GM23338 (cell line): ENCODE measurements around the gene PPARD. TPM values are rescaled to one million over a fixed set of nuclear protein-coding genes. Genes with fewer than 3 reads are reported as not detected.

ENCODE experiments used
- ATAC-seq: fragments of 200-7000 bp; cut with Tn5 transposase; 3 replicates; pipeline ENCODE4 v1.9.1; 2020
- DNase-seq: peaks from one replicate; pipeline ENCODE4 v3.0.0-alpha.2; 2015; ENCODE audit warnings: low spot score
- H2AFZ ChIP-seq: fragments of 200-600 bp; sonication (generic); 2 replicates; pipeline ENCODE4 v1.8.0; 2016; ENCODE audit warnings: antibody characterized with exemption, mild to moderate bottlenecking, moderate library complexity
- H3F3A ChIP-seq: fragments of 200-600 bp; sonication (generic); replicated peaks from 2 replicates; pipeline ENCODE4 v1.8.0; 2017; ENCODE audit warnings: antibody characterized with exemption, mixed run types, low read depth
- H3K27ac ChIP-seq: fragments of 200-600 bp; sonication (generic); 2 replicates; pipeline ENCODE4 v1.6.1; 2016; ENCODE audit warnings: low read depth
- H3K27me3 ChIP-seq: fragments of 200-600 bp; sonication (generic); 2 replicates; pipeline ENCODE4 v1.8.0; 2016; ENCODE audit warnings: mild to moderate bottlenecking, mixed run types, moderate library complexity; ENCODE audit not compliant: insufficient read depth
- H3K36me3 ChIP-seq: fragments of 200-600 bp; sonication (generic); 2 replicates; pipeline ENCODE4 v1.8.0; 2016; ENCODE audit warnings: mild to moderate bottlenecking; ENCODE audit not compliant: insufficient read depth
- H3K4me1 ChIP-seq: fragments of 200-600 bp; sonication (generic); 2 replicates; pipeline ENCODE4 v1.8.0; 2016; ENCODE audit warnings: mild to moderate bottlenecking, moderate library complexity; ENCODE audit not compliant: insufficient read depth
- H3K4me2 ChIP-seq: fragments of 200-600 bp; sonication (generic); 2 replicates; pipeline ENCODE4 v1.7.1; 2017; ENCODE audit warnings: mixed run types
- H3K4me3 ChIP-seq: fragments of 200-600 bp; sonication (generic); 2 replicates; pipeline ENCODE4 v1.6.1; 2016; ENCODE audit warnings: mixed run types
- H3K79me2 ChIP-seq: fragments of 200-600 bp; sonication (generic); replicated peaks from 2 replicates; pipeline ENCODE4 v1.8.0; 2017; ENCODE audit warnings: mild to moderate bottlenecking; ENCODE audit not compliant: insufficient read depth
- H3K9me2 ChIP-seq: fragments of 200-600 bp; sonication (generic); 2 replicates; pipeline ENCODE4 v1.8.0; 2017; ENCODE audit not compliant: insufficient read depth
- H4K20me1 ChIP-seq: fragments of 200-600 bp; sonication (generic); replicated peaks from 2 replicates; pipeline ENCODE4 v1.8.0; 2017; ENCODE audit warnings: mild to moderate bottlenecking; ENCODE audit not compliant: insufficient read depth
- H3K27ac Mint-ChIP-seq: 2 replicates; pipeline ENCODE4 v1.8.0; 2020; ENCODE audit warnings: inconsistent platforms, mild to moderate bottlenecking, moderate library complexity, mixed read lengths
- H3K27me3 Mint-ChIP-seq: 3 replicates; pipeline ENCODE4 v1.8.0; 2022; ENCODE audit warnings: low read depth, mild to moderate bottlenecking, moderate library complexity, mixed read lengths, inconsistent platforms; ENCODE audit not compliant: insufficient read depth, poor library complexity
- H3K36me3 Mint-ChIP-seq: 3 replicates; pipeline ENCODE4 v1.8.0; 2021; ENCODE audit warnings: low read depth, mild to moderate bottlenecking, inconsistent platforms, moderate library complexity, mixed read lengths
- H3K4me1 Mint-ChIP-seq: 3 replicates; pipeline ENCODE4 v1.8.0; 2020; ENCODE audit warnings: mild to moderate bottlenecking, inconsistent platforms, mixed read lengths
- H3K4me3 Mint-ChIP-seq: 3 replicates; pipeline ENCODE4 v1.8.0; 2021; ENCODE audit warnings: moderate library complexity, mild to moderate bottlenecking, inconsistent platforms, mixed read lengths
- H3K9me3 Mint-ChIP-seq: 3 replicates; pipeline ENCODE4 v1.8.0; 2020; ENCODE audit warnings: moderate library complexity, mild to moderate bottlenecking, inconsistent platforms, mixed read lengths
- CREB1 ChIP-seq: fragments of 250-450 bp; sonication (Bioruptor Pico); IDR thresholded peaks from 2 replicates; pipeline ENCODE4 v1.5.0; 2020; ENCODE audit warnings: low read depth, mild to moderate bottlenecking, moderate library complexity
- CTCF ChIP-seq, 2 experiments: fragments of 200-600 bp in 1 of 2; sonication (generic) in 1 of 2; conservative IDR thresholded peaks; 2 replicates each; pipeline versions ENCODE4 v1.5.1 to v1.6.1; 2016 to 2017; ENCODE audit warnings: antibody characterized with exemption in 2 of 2, low read depth in 2 of 2, mild to moderate bottlenecking in 2 of 2, moderate library complexity in 1 of 2
- ETS1 ChIP-seq: IDR thresholded peaks from 2 replicates; pipeline ENCODE4 v1.6.1; 2016; ENCODE audit warnings: antibody characterized with exemption
- EZH2 ChIP-seq: fragments of 200-600 bp; sonication (generic); IDR thresholded peaks from one replicate; pipeline ENCODE4 v1.8.0; 2017; ENCODE audit warnings: antibody characterized with exemption, mild to moderate bottlenecking, low read depth; ENCODE audit not compliant: unreplicated experiment
- EZH2phosphoT487 ChIP-seq: fragments of 200-600 bp; sonication (generic); IDR thresholded peaks from one replicate; pipeline ENCODE4 v1.8.1; 2018; ENCODE audit warnings: antibody characterized with exemption; ENCODE audit not compliant: unreplicated experiment
- JUNB ChIP-seq: IDR thresholded peaks from one replicate; pipeline ENCODE4 v1.6.1; 2016; ENCODE audit warnings: antibody characterized with exemption; ENCODE audit not compliant: unreplicated experiment
- NANOG ChIP-seq: IDR thresholded peaks from 2 replicates; pipeline ENCODE4 v1.6.1; 2016; ENCODE audit warnings: antibody characterized with exemption, borderline replicate concordance
- POLR2AphosphoS5 ChIP-seq: IDR thresholded peaks from 2 replicates; pipeline ENCODE4 v1.6.1; 2016; ENCODE audit warnings: antibody characterized with exemption, low read depth
- REST ChIP-seq: IDR thresholded peaks from one replicate; pipeline ENCODE4 v1.6.1; 2018; ENCODE audit warnings: antibody characterized with exemption; ENCODE audit not compliant: unreplicated experiment
- STAT1 ChIP-seq: IDR thresholded peaks from one replicate; pipeline ENCODE4 v1.6.1; 2016; ENCODE audit warnings: antibody characterized with exemption; ENCODE audit not compliant: unreplicated experiment
- ZNF114 ChIP-seq: fragments of 250-450 bp; sonication (Bioruptor Pico); IDR thresholded peaks from 2 replicates; pipeline ENCODE4 v1.5.0; 2020; ENCODE audit warnings: mild to moderate bottlenecking, moderate library complexity
- ZNF331 ChIP-seq: fragments of 250-450 bp; sonication (Bioruptor Pico); IDR thresholded peaks from 2 replicates; pipeline ENCODE4 v1.5.0; 2020; ENCODE audit warnings: low read depth, mild to moderate bottlenecking, moderate library complexity
- ZNF462 ChIP-seq: fragments of 250-450 bp; sonication (Bioruptor Pico); IDR thresholded peaks from 2 replicates; pipeline ENCODE4 v1.5.0; 2020; ENCODE audit warnings: mild to moderate bottlenecking, moderate library complexity
- polyA plus RNA-seq: library from polyadenylated mRNA; unstranded; fragments of >200 nt; fragmentation: Nextera tagmentation; extraction: Ambion mirVana; gene quantifications from 2 replicates; pipeline ENCODE4 v1.2.1, GENCODE V29; 2016
- total RNA-seq: library from RNA; depleted of rRNA; stranded (reverse); fragments of >200 nt; shearing (Covaris generic); gene quantifications from 2 replicates; pipeline ENCODE4 v1.2.3, GENCODE V29; 2014

The PPARD gene
- total and polyA plus RNA-seq, 2 experiments from 2014 or later = 5.1 to 9.7 TPM

GRCh38 chr6:35471836-35472345, 129.5 kb downstream of the PPARD start:
- Histone ChIP-seq H3K9me2 (no peaks in the 10 kb centered on the region), H3F3A (peaks cover 65% of the 10 kb centered on the region), H3K27me3 (peaks cover 5% of the 10 kb centered on the region; the same call in 1 of the 2 replicates), H2AFZ (no peak overlapping the region), H3K27ac (peak overlapping the region; percentile 98), H3K4me3 (peak overlapping the region; percentile 100; the same call in 1 of the 2 replicates), H4K20me1 (peaks cover 40% of the 10 kb centered on the region), H3K36me3 (peaks cover 38% of the 10 kb centered on the region), H3K4me2 (peak overlapping the region; percentile 100), H3K4me1 (peaks cover 25% of the 10 kb centered on the region), H3K79me2 (peaks cover 33% of the 10 kb centered on the region)
- ATAC-seq = no peak
- peaks cover 8% of the 10 kb centered on the region; the same call in 2 of the 3 replicates for H3K9me3 Mint-ChIP-seq
- peak overlapping the region; percentile 93; the same call in 2 of the 3 replicates for H3K4me3 Mint-ChIP-seq
- TF ChIP-seq JUNB (no peak), ETS1 (no peak), POLR2AphosphoS5 (no peak; the same call in 1 of the 2 replicates), NANOG (no peak), ZNF462 (CRISPR knock-in tag) (no peak), ZNF331 (CRISPR knock-in tag) (no peak), CREB1 (CRISPR knock-in tag) (no peak), ZNF114 (no peak), REST (no peak), CTCF (conservative IDR thresholded peaks at IDR 0.05; ENCODE audit: low read depth in 2 of 2) (no peak), STAT1 (no peak), EZH2phosphoT487 (no peak), EZH2 (no peak)
- H3K27me3 Mint-ChIP-seq = peaks cover 68% of the 10 kb centered on the region
- peaks cover 45% of the 10 kb centered on the region for H3K4me1 Mint-ChIP-seq
- peaks cover 73% of the 10 kb centered on the region for H3K36me3 Mint-ChIP-seq
- peak overlapping the region; percentile 86 for H3K27ac Mint-ChIP-seq
- DNase-seq = no peak
